Stimulated activated naive CD4-positive, alpha-beta T cell treated with Interleukin-2 at 50 U/mL for 16 hours (primary cell): ENCODE data around the gene NUDT6.
"Not testable (repeated sequence)": the region's sequence is repeated elsewhere in the genome, so short reads cannot be mapped to it uniquely, and the experiment has no call there.

Source experiments
- DNase-seq: peaks from one replicate; lab custom pipeline; 2025; lab: John Stamatoyannopoulos, UW

The NUDT6 gene

GRCh38 chr4:122875949-122876348, 46.4 kb downstream of the NUDT6 start:
- no peak for DNase-seq

GRCh38 chr4:122873821-122874593, 48.4 kb downstream of the NUDT6 start:
- DNase-seq = no peak

- DNase-seq = no peak
Observed at GRCh38 chr4:122873146-122873545, 49.3 kb downstream of the NUDT6 start.

- DNase-seq = not testable (repeated sequence)
Observed at GRCh38 chr4:122868235-122868634, 54.2 kb downstream of the NUDT6 start.

- DNase-seq = no peak
Observed at GRCh38 chr4:122865425-122865824, 57.0 kb downstream of the NUDT6 start.

- DNase-seq = no peak
Observed at GRCh38 chr4:122863639-122864038, 58.8 kb downstream of the NUDT6 start.

GRCh38 chr4:122861172-122861943, 61.0 kb downstream of the NUDT6 start:
- DNase-seq = no peak

GRCh38 chr4:122858705-122859104, 63.7 kb downstream of the NUDT6 start:
- no peak for DNase-seq

- no peak for DNase-seq
Observed at GRCh38 chr4:122857160-122857559, 65.2 kb downstream of the NUDT6 start.

GRCh38 chr4:122855353-122855890, 67.0 kb downstream of the NUDT6 start:
- DNase-seq = no peak

GRCh38 chr4:122854447-122855352, 67.7 kb downstream of the NUDT6 start:
- DNase-seq = no peak

- DNase-seq = no peak
Observed at GRCh38 chr4:122851568-122851967, 70.8 kb downstream of the NUDT6 start.

- DNase-seq = not testable (repeated sequence)
Observed at GRCh38 chr4:122849789-122850188, 72.6 kb downstream of the NUDT6 start.

GRCh38 chr4:122847931-122848330, 74.5 kb downstream of the NUDT6 start:
- no peak for DNase-seq

GRCh38 chr4:122845760-122846159, 76.6 kb downstream of the NUDT6 start:
- no peak for DNase-seq

- no peak for DNase-seq
Observed at GRCh38 chr4:122845066-122845465, 77.3 kb downstream of the NUDT6 start.

GRCh38 chr4:122844391-122844790, 78.0 kb downstream of the NUDT6 start:
- DNase-seq = not testable (repeated sequence)

- DNase-seq = no peak
Observed at GRCh38 chr4:122842984-122843531, 79.3 kb downstream of the NUDT6 start.
